KMS-11 (cell line): ENCODE data around the gene PLA2G4F.

Source experiments
- H2AFZ ChIP-seq: fragments of 200-600 bp; sonication (generic); 2 replicates; pipeline ENCODE4 v1.6.1; 2016; ENCODE audit warnings: antibody characterized with exemption, mixed run types, low read depth
- H3K27ac ChIP-seq: fragments of 200-600 bp; sonication (generic); 2 replicates; pipeline ENCODE4 v1.6.1; 2016; ENCODE audit warnings: mild to moderate bottlenecking, mixed run types
- H3K27me3 ChIP-seq: fragments of 200-600 bp; sonication (generic); 2 replicates; pipeline ENCODE4 v1.6.1; 2017; ENCODE audit warnings: mild to moderate bottlenecking, low read depth, mixed run types, moderate library complexity; ENCODE audit not compliant: insufficient read depth
- H3K36me3 ChIP-seq: fragments of 200-600 bp; sonication (generic); 2 replicates; pipeline ENCODE4 v1.6.1; 2017; ENCODE audit warnings: mild to moderate bottlenecking, mixed run types; ENCODE audit not compliant: insufficient read depth
- H3K4me1 ChIP-seq: fragments of 200-600 bp; sonication (generic); 2 replicates; pipeline ENCODE4 v1.6.1; 2016; ENCODE audit warnings: mild to moderate bottlenecking, low read depth, mixed run types; ENCODE audit not compliant: poor library complexity, severe bottlenecking
- H3K4me2 ChIP-seq: fragments of 200-600 bp; sonication (generic); 2 replicates; pipeline ENCODE4 v1.7.0; 2016; ENCODE audit warnings: mild to moderate bottlenecking, mixed run types
- H3K4me3 ChIP-seq: fragments of 200-600 bp; sonication (generic); IDR thresholded peaks from 2 replicates; pipeline ENCODE4 v1.6.1; 2017; ENCODE audit warnings: low read depth, low read length, mixed read lengths; ENCODE audit not compliant: insufficient read depth
- H3K79me2 ChIP-seq: fragments of 200-600 bp; sonication (generic); 2 replicates; pipeline ENCODE4 v1.6.1; 2016; ENCODE audit warnings: low read depth, mixed run types; ENCODE audit not compliant: insufficient read depth
- H3K9ac ChIP-seq: fragments of 200-600 bp; sonication (generic); 2 replicates; pipeline ENCODE4 v1.6.1; 2016; ENCODE audit warnings: mild to moderate bottlenecking, mixed run types
- H4K20me1 ChIP-seq: fragments of 200-600 bp; sonication (generic); 2 replicates; pipeline ENCODE4 v1.6.1; 2016; ENCODE audit warnings: mild to moderate bottlenecking, mixed run types; ENCODE audit not compliant: insufficient read depth
- CTCF ChIP-seq: fragments of 200-600 bp; sonication (generic); conservative IDR thresholded peaks from 2 replicates; pipeline ENCODE4 v1.6.1; 2017; ENCODE audit warnings: low read depth, mild to moderate bottlenecking, antibody characterized with exemption, low read length, moderate library complexity, mixed read lengths

Gene PLA2G4F

GRCh38 chr15:42118650-42119445 lies 37.6 kb downstream of the PLA2G4F start:
- H3K4me3 ChIP-seq: no peak overlapping the region
- H4K20me1 ChIP-seq: no peaks in the 10 kb centered on the region

GRCh38 chr15:42111924-42112323 lies 44.5 kb downstream of the PLA2G4F start:
- Histone ChIP-seq H3K4me3 (no peak overlapping the region), H3K36me3 (no peaks in the 10 kb centered on the region), H4K20me1 (no peaks in the 10 kb centered on the region), H3K27ac (no peak overlapping the region), H3K4me1 (no peaks in the 10 kb centered on the region), H3K27me3 (no peaks in the 10 kb centered on the region), H3K4me2 (no peak overlapping the region), H2AFZ (no peak overlapping the region), H3K9ac (no peak overlapping the region), H3K79me2 (no peaks in the 10 kb centered on the region)
- no peak for TF ChIP-seq CTCF

More at GRCh38 chr15:42118650-42119445, 37.6 kb downstream of the PLA2G4F start:
- no peaks in the 10 kb centered on the region for H3K36me3 ChIP-seq
- H3K4me2 ChIP-seq: no peak overlapping the region
- no peaks in the 10 kb centered on the region for H3K79me2 ChIP-seq
- TF ChIP-seq CTCF: no peak
- no peak overlapping the region for H3K27ac ChIP-seq
- no peaks in the 10 kb centered on the region for H3K4me1 ChIP-seq
- no peak overlapping the region for H2AFZ ChIP-seq
- H3K9ac ChIP-seq: no peak overlapping the region
- no peaks in the 10 kb centered on the region for H3K27me3 ChIP-seq

GRCh38 chr15:42110367-42110766 lies 46.1 kb downstream of the PLA2G4F start:
- no peaks in the 10 kb centered on the region for H3K79me2 ChIP-seq
- no peak overlapping the region for H2AFZ ChIP-seq
- no peak overlapping the region for H3K9ac ChIP-seq
- no peaks in the 10 kb centered on the region for H4K20me1 ChIP-seq
- H3K27ac ChIP-seq: no peak overlapping the region
- H3K27me3 ChIP-seq: no peaks in the 10 kb centered on the region
- no peak for TF ChIP-seq CTCF
- H3K36me3 ChIP-seq: no peaks in the 10 kb centered on the region
- H3K4me2 ChIP-seq: no peak overlapping the region
- no peak overlapping the region for H3K4me3 ChIP-seq
- H3K4me1 ChIP-seq: no peaks in the 10 kb centered on the region

- no peaks in the 10 kb centered on the region for H3K4me1 ChIP-seq
Observed at GRCh38 chr15:42108806-42109205, 47.6 kb downstream of the PLA2G4F start.

More at GRCh38 chr15:42108806-42109205, 47.6 kb downstream of the PLA2G4F start:
- Histone ChIP-seq H3K79me2 (no peaks in the 10 kb centered on the region), H2AFZ (no peak overlapping the region), H3K36me3 (no peaks in the 10 kb centered on the region), H3K4me2 (no peak overlapping the region), H3K27ac (no peak overlapping the region), H3K4me3 (no peak overlapping the region), H3K27me3 (no peaks in the 10 kb centered on the region), H4K20me1 (no peaks in the 10 kb centered on the region), H3K9ac (no peak overlapping the region)
- no peak for TF ChIP-seq CTCF
